Lower leg skin (tissue), 3 donors: ENCODE measurements around the gene DNASE2.

Experiments used
- POLR2A ChIP-seq, 2 donors: fragments of 450-650 bp; IDR thresholded peaks; one replicate each; pipeline ENCODE4 v1.6.1; 2016 to 2017; ENCODE audit warnings: antibody characterized with exemption in 2 of 2, mild to moderate bottlenecking in 1 of 2, moderate library complexity in 1 of 2
- TF ChIP-seq, protein P1 (sequence below), 3 donors: fragments of 450-650 bp; IDR thresholded peaks; one replicate each; pipeline ENCODE4 v1.5.1; 2016; ENCODE audit warnings: antibody characterized with exemption in 3 of 3, mild to moderate bottlenecking in 3 of 3, moderate library complexity in 2 of 3

DNA sequence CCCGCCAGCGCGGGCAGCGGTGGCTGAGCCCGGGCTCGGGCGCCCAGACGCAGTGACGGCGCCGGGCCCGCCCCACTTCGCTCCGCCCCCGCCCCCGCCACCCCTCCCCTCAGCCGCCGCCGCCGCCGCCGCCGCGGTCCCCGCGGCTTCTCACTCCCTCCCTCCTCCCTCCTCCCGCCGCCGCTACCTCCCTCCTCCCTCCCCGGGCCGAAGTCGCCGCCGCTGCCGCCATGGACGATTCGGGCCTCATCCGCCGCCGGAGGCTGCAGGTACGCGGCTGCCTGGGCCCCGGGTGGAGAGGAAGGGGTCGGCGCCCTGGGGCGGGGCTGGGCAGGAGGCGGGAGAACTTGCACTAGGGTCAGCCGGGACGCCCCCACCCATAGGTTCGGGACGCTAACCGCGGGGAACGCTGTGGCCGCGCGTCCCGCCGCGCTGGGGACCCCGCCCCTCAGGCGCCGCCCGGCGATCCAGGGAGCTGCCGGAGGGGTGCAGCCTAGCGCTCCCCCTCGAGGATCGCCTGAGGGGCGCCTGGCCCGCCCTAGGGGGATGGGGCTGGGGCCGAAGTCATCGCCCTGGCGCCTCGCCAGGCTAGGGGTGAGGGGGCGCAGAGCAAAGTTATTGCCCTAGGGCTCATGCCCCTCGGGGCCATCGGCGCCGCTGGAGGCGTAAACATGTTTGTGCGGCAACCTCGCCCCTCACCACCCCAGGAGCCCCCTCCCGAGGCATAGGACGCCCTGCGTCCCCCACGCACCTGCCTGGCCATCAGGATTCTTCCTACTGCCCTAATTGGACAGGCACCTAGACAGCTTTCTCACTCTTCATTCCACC, 47.3 kb downstream of the DNASE2 start:
- TF ChIP-seq, protein P1, sequence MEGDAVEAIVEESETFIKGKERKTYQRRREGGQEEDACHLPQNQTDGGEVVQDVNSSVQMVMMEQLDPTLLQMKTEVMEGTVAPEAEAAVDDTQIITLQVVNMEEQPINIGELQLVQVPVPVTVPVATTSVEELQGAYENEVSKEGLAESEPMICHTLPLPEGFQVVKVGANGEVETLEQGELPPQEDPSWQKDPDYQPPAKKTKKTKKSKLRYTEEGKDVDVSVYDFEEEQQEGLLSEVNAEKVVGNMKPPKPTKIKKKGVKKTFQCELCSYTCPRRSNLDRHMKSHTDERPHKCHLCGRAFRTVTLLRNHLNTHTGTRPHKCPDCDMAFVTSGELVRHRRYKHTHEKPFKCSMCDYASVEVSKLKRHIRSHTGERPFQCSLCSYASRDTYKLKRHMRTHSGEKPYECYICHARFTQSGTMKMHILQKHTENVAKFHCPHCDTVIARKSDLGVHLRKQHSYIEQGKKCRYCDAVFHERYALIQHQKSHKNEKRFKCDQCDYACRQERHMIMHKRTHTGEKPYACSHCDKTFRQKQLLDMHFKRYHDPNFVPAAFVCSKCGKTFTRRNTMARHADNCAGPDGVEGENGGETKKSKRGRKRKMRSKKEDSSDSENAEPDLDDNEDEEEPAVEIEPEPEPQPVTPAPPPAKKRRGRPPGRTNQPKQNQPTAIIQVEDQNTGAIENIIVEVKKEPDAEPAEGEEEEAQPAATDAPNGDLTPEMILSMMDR (IDR thresholded peaks at IDR 0.05), result no peak
- TF ChIP-seq POLR2A (IDR thresholded peaks at IDR 0.05), result no peak
